Neutrophil (primary cell): ENCODE data around the gene SSR1.
A peak's percentile ranks its signal among the peaks of the same experiment; 100 is the strongest.
"Not testable (repeated sequence)": the region's sequence is repeated elsewhere in the genome, so short reads cannot be mapped to it uniquely, and the experiment has no call there.

Experiments used
- H3K27ac ChIP-seq: fragments of 200-600 bp; sonication (generic); 2 replicates; pipeline ENCODE4 v1.5.1; 2016; ENCODE audit warnings: mild to moderate bottlenecking, moderate library complexity
- H3K27me3 ChIP-seq: fragments of 200-600 bp; sonication (generic); 2 replicates; pipeline ENCODE4 v1.6.0; 2016; ENCODE audit warnings: mild to moderate bottlenecking
- H3K36me3 ChIP-seq: fragments of 200-600 bp; sonication (generic); 2 replicates; pipeline ENCODE4 v1.5.1; 2017
- H3K4me1 ChIP-seq, 2 experiments: fragments of 200-600 bp in 1 of 2; sonication (generic) in 1 of 2; 1 replicate in 1 of 2; 2 replicates in 1 of 2; pipeline versions ENCODE4 v1.5.1 to v1.6.1; 2013 to 2016; ENCODE audit warnings: low read depth in 1 of 2, low read length in 1 of 2, mild to moderate bottlenecking in 1 of 2, moderate library complexity in 1 of 2; ENCODE audit not compliant: control insufficient read depth in 1 of 2, insufficient read depth in 1 of 2
- H3K4me3 ChIP-seq, 2 experiments: fragments of 200-600 bp in 1 of 2; sonication (generic) in 1 of 2; 1 replicate in 1 of 2; 2 replicates in 1 of 2; pipeline ENCODE4 v1.5.1; 2013 to 2016; ENCODE audit warnings: low read depth in 1 of 2, low read length in 1 of 2, mild to moderate bottlenecking in 1 of 2, moderate library complexity in 1 of 2
- H3K9me3 ChIP-seq: fragments of 200-600 bp; sonication (generic); 2 replicates; pipeline ENCODE4 v1.5.1; 2016
- CTCF ChIP-seq: fragments of 200-600 bp; sonication (generic); IDR thresholded peaks from 2 replicates; pipeline ENCODE4 v1.5.1; 2016; ENCODE audit warnings: antibody characterized with exemption

Gene SSR1

GRCh38 chr6:7317538-7317937, 4.5 kb upstream of the SSR1 start:
- no peaks in the 10 kb centered on the region for H3K27me3 ChIP-seq
- no peak overlapping the region for H3K27ac ChIP-seq

GRCh38 chr6:7316658-7317533, 3.9 kb upstream of the SSR1 start:
- no peaks in the 10 kb centered on the region for H3K36me3 ChIP-seq
- no peaks in the 10 kb centered on the region for H3K27me3 ChIP-seq
- TF ChIP-seq CTCF, result no peak
- no peak overlapping the region for H3K27ac ChIP-seq
- H3K4me1 ChIP-seq, result peaks cover 21 to 22% of the 10 kb centered on the region in 2 experiments
- no peak overlapping the region for H3K4me3 ChIP-seq
- no peaks in the 10 kb centered on the region for H3K9me3 ChIP-seq

More at GRCh38 chr6:7317538-7317937, 4.5 kb upstream of the SSR1 start:
- H3K9me3 ChIP-seq, result no peaks in the 10 kb centered on the region
- H3K4me3 ChIP-seq, result no peak overlapping the region
- peaks cover 14 to 16% of the 10 kb centered on the region in 2 experiments for H3K4me1 ChIP-seq
- H3K36me3 ChIP-seq, result no peaks in the 10 kb centered on the region
- no peak for TF ChIP-seq CTCF

- no peak for TF ChIP-seq CTCF
- H3K9me3 ChIP-seq, result no peaks in the 10 kb centered on the region
- no peak overlapping the region for H3K27ac ChIP-seq
- no peak overlapping the region for H3K4me3 ChIP-seq
- no peaks in the 10 kb centered on the region for H3K27me3 ChIP-seq
- no peaks in the 10 kb centered on the region for H3K36me3 ChIP-seq
- peaks cover 30 to 31% of the 10 kb centered on the region in 2 experiments for H3K4me1 ChIP-seq
Observed at GRCh38 chr6:7315948-7316365, 3.0 kb upstream of the SSR1 start.

GRCh38 chr6:7315087-7315947, 2.3 kb upstream of the SSR1 start:
- Histone ChIP-seq H3K4me1 (peaks cover 32 to 33% of the 10 kb centered on the region in 2 experiments), H3K27ac (peak overlapping the region; percentile 92)
- not testable (repeated sequence) for H3K27me3 ChIP-seq, H3K36me3 ChIP-seq, H3K9me3 ChIP-seq, H3K4me3 ChIP-seq

- Histone ChIP-seq H3K27ac (peak overlapping the region; percentile 92), H3K27me3 (no peaks in the 10 kb centered on the region)
- no peak for TF ChIP-seq CTCF
Observed at GRCh38 chr6:7314414-7314813, 1.4 kb upstream of the SSR1 start.

More at GRCh38 chr6:7314414-7314813, 1.4 kb upstream of the SSR1 start:
- H3K4me1 ChIP-seq, result peaks cover 32 to 33% of the 10 kb centered on the region in 2 experiments
- H3K9me3 ChIP-seq, result no peaks in the 10 kb centered on the region
- peaks cover 5% of the 10 kb centered on the region for H3K36me3 ChIP-seq
- no peak overlapping the region for H3K4me3 ChIP-seq
